AG09309 (cell line): ENCODE results near the gene BRSK1.

Experiments
- DNase-seq: peaks from one replicate; pipeline ENCODE4 v3.0.0-alpha.2; 2010; ENCODE audit warnings: low read depth
- H3K4me3 ChIP-seq: 2 replicates; pipeline ENCODE4 v1.5.1; 2011; ENCODE audit warnings: mild to moderate bottlenecking, low read depth, low read length, moderate library complexity; ENCODE audit not compliant: control insufficient read depth
- CTCF ChIP-seq: IDR thresholded peaks from 2 replicates; pipeline ENCODE4 v1.5.1; 2011; ENCODE audit warnings: mild to moderate bottlenecking, low read depth, low read length, inconsistent platforms; ENCODE audit not compliant: insufficient read depth, control insufficient read depth; ENCODE audit errors: missing control alignments

Gene BRSK1

DNA sequence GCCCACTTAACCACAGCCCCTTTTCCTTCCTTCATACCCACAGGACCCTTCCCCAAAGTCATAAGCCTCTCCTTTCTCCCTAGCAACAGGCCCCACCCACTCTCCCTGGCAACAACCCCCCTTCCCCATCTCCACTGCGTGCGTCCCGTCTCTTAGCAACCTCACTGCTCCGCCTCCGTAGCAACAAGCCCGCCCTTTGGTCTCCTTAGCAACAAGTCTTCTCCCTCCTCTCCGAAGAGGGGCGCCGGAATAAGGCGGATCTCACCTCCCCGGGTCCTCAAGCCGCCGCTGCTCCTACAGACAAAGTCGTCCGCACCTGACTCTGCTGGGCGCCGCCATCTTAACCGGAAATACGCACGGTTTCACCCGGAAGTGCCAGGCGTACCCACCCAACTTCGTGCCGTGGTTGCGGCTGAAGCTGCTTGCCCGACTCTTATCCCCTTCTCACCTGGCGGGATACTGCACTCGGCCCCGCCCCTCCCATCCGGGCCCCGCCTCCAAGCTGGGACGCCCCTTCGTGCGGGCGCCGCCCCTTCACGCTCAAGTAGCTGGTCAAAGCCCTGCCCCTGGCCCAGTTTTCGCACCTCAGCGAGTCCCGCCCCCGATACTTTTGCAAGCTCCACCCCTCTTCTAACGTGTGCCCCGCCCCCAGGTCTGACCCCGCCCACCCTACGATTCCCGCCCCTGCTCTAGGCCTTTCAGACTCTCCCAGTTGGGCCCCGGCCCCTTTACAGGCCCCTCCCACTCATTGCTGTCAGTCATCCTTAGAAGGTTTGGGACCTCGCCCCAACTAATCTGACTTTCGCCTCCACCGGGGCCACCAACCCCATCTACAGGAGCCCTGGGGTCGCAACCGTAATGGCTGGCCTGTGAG lies 3.8 kb upstream of the BRSK1 start, which contains the start of gene HSPBP1:
HSPBP1 (minus strand) TSS at position 341 of the 874 bp plus-strand sequence. CDS start 502 bp downstream, outside the sequence.
- DNase-seq = peak; percentile 53
- peak within 1 kb of the TSS; percentile 67 for H3K4me3 ChIP-seq
- TF ChIP-seq CTCF = no peak

GRCh38 chr19:55284405-55285058 lies 735 bp downstream of the BRSK1 start:
- peak overlapping the region; percentile 47 for H3K4me3 ChIP-seq
- DNase-seq = no peak
- TF ChIP-seq CTCF = no peak

DNA sequence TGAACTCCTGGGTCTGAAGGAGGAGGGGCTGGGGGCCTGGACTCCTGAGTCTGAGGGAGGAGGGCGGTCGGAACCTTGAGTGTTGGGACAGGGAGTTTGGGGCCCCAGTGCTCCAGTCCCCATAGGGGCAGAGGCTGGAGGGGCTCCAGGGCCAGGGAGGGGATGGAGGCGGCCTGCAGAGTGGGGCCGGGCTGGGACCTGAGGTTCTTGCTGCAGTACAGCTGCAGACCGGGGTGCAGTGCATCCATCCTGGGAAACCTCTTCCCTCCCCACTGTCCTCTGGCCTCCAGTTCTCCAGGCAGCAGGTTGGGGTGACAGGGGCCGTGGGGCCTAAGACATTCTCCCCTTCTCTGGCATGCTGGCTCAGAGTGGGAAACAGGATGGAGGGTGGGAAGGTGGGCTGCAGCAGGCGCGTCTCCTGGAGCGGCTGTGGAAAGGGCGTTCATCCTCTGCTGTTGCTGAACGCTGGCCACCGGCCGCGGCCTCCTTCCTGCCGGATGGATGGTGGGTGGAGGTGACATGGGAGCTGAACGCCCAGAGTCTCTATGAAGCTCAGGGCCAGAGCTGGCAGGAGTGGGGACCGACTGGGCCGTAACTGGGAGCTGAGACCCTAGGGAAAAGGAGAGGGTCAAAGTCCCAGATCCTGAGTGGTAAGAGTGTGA lies 1.6 kb downstream of the BRSK1 start:
- H3K4me3 ChIP-seq = peak overlapping the region; percentile 47
- TF ChIP-seq CTCF = no peak
- DNase-seq = no peak

- DNase-seq = no peak
- no peak for TF ChIP-seq CTCF
- H3K4me3 ChIP-seq = no peak overlapping the region
Measured at GRCh38 chr19:55287361-55288079, 3.7 kb downstream of the BRSK1 start.

GRCh38 chr19:55289117-55289796 lies 5.5 kb downstream of the BRSK1 start:
- no peak overlapping the region for H3K4me3 ChIP-seq
- DNase-seq = no peak
- TF ChIP-seq CTCF = no peak
